ENCODE results near the gene DOCK6. TPM values are rescaled to one million over a fixed set of nuclear protein-coding genes. Genes with fewer than 3 reads are reported as not detected.
A peak's percentile ranks its signal among the peaks of the same experiment; 100 is the strongest.

The DOCK6 gene
- total and polyA plus RNA-seq, 2 of the 13 experiments (the other 11 are each of a cell fraction or from before 2014, with no cell fraction given): 5.4 to 38.1 TPM

- no peak for TF ChIP-seq ZBTB40 (IDR thresholded peaks at IDR 0.05)
- TF ChIP-seq ZBTB40 (CRISPR knock-in tag; IDR thresholded peaks at IDR 0.05): no peak
- TF ChIP-seq KAT2B (IDR thresholded peaks at IDR 0.05; ENCODE audit: borderline replicate concordance, low read depth, low read length): no peak
- TF ChIP-seq KDM5B (CRISPR knock-in tag; IDR thresholded peaks at IDR 0.05; ENCODE audit: borderline replicate concordance): no peak
- peak; percentile 59; the same call in 1 of the 2 replicates for TF ChIP-seq MED1 (CRISPR knock-in tag; IDR thresholded peaks at IDR 0.05)
- TF ChIP-seq SRF (IDR thresholded peaks at IDR 0.05; ENCODE audit: low read depth, low read length): no peak
- TF ChIP-seq SALL1 (CRISPR knock-in tag; IDR thresholded peaks at IDR 0.05): 0 out of 2 replicates have a peak, but pooled peaks have one; percentile 24
- TF ChIP-seq SNRNP70 (IDR thresholded peaks at IDR 0.05; ENCODE audit: low read depth, low read length): no peak
- TF ChIP-seq ZNF619 (CRISPR knock-in tag; IDR thresholded peaks at IDR 0.05): no peak
- TF ChIP-seq ZNF275 (CRISPR knock-in tag; IDR thresholded peaks at IDR 0.05; ENCODE audit: borderline replicate concordance): no peak
- no peak for TF ChIP-seq ZNF878 (CRISPR knock-in tag; IDR thresholded peaks at IDR 0.05)
- TF ChIP-seq RFX5 (IDR thresholded peaks at IDR 0.05; ENCODE audit: low read depth, low read length): no peak
- TF ChIP-seq NR2F6 (IDR thresholded peaks at IDR 0.05): 0 out of 2 replicates have a peak, but pooled peaks have one; percentile 22
- TF ChIP-seq NR2F6 (CRISPR knock-in tag; IDR thresholded peaks at IDR 0.05): peak; percentile 40; the same call in 1 of the 2 replicates
- no peak for TF ChIP-seq PAX8 (CRISPR knock-in tag; IDR thresholded peaks at IDR 0.05; ENCODE audit: borderline replicate concordance)
- TF ChIP-seq HES4 (CRISPR knock-in tag; IDR thresholded peaks at IDR 0.05; ENCODE audit: borderline replicate concordance): no peak
- no peak for TF ChIP-seq ZFAT (CRISPR knock-in tag; conservative IDR thresholded peaks at IDR 0.05)
- TF ChIP-seq NR2F2 (IDR thresholded peaks at IDR 0.05; ENCODE audit: borderline replicate concordance, low read depth): no peak
- TF ChIP-seq ZBTB14 (CRISPR knock-in tag; IDR thresholded peaks at IDR 0.05): no peak
- TF ChIP-seq ZNF670 (CRISPR knock-in tag; IDR thresholded peaks at IDR 0.05; ENCODE audit: borderline replicate concordance): no peak
- no peak for TF ChIP-seq PRPF4 (IDR thresholded peaks at IDR 0.05; ENCODE audit: low read depth, low read length, poor library complexity, severe bottlenecking)
These were observed 6.5 kb upstream of the DOCK6 start (continued) for GRCh38 chr19:11268783-11269267.

Measured in HepG2 (cell line).